HL-60 (cell line): ENCODE data around the gene KEL.
A peak's percentile ranks its signal among the peaks of the same experiment; 100 is the strongest.

ENCODE experiments used
- CTCF ChIP-seq: IDR thresholded peaks from one replicate; pipeline ENCODE4 v1.5.1; 2011; ENCODE audit warnings: low read length, control low read depth, inconsistent platforms; ENCODE audit not compliant: insufficient read depth
- GABPA ChIP-seq: IDR thresholded peaks from 2 replicates; pipeline ENCODE4 v1.6.1; 2012; ENCODE audit warnings: low read depth
- POLR2AphosphoS5 ChIP-seq: IDR thresholded peaks from 2 replicates; pipeline ENCODE4 v1.6.1; 2012; ENCODE audit warnings: low read depth
- REST ChIP-seq: IDR thresholded peaks from 2 replicates; pipeline ENCODE4 v1.6.1; 2012; ENCODE audit warnings: low read depth; ENCODE audit not compliant: insufficient replicate concordance

- TF ChIP-seq CTCF: peak; percentile 47
- no peak for TF ChIP-seq POLR2AphosphoS5
- TF ChIP-seq GABPA: no peak
- TF ChIP-seq REST: no peak
These were observed 41.4 kb upstream of the KEL start for GRCh38 chr7:143003393-143004051.
